HL-60 (cell line): ENCODE data around the gene HHLA2.

Experiments used
- DNase-seq, 2 experiments: peaks; one replicate each; pipeline ENCODE4 v3.0.0-alpha.2; 2010 to 2020; ENCODE audit warnings: low read depth in 1 of 2, low spot score in 1 of 2
- H3K27ac ChIP-seq: fragments of 250-450 bp; sonication (Bioruptor Pico); replicated peaks from 2 replicates; pipeline ENCODE4 v1.5.1; 2020; ENCODE audit warnings: mild to moderate bottlenecking, moderate library complexity
- H3K27me3 ChIP-seq: fragments of 250-450 bp; sonication (Bioruptor Pico); 2 replicates; pipeline ENCODE4 v1.5.1; 2021; ENCODE audit warnings: mild to moderate bottlenecking, moderate library complexity; ENCODE audit not compliant: insufficient read depth, poor library complexity, severe bottlenecking
- H3K4me3 ChIP-seq: replicated peaks from 2 replicates; pipeline ENCODE4 v1.5.1; 2011; ENCODE audit warnings: mild to moderate bottlenecking, control low read depth, low read length; ENCODE audit not compliant: insufficient read depth
- CTCF ChIP-seq: IDR thresholded peaks from one replicate; pipeline ENCODE4 v1.5.1; 2011; ENCODE audit warnings: low read length, control low read depth, inconsistent platforms; ENCODE audit not compliant: insufficient read depth
- GABPA ChIP-seq: IDR thresholded peaks from 2 replicates; pipeline ENCODE4 v1.6.1; 2012; ENCODE audit warnings: low read depth
- POLR2AphosphoS5 ChIP-seq: IDR thresholded peaks from 2 replicates; pipeline ENCODE4 v1.6.1; 2012; ENCODE audit warnings: low read depth
- REST ChIP-seq: IDR thresholded peaks from 2 replicates; pipeline ENCODE4 v1.6.1; 2012; ENCODE audit warnings: low read depth; ENCODE audit not compliant: insufficient replicate concordance
- SPI1 ChIP-seq: IDR thresholded peaks from 2 replicates; pipeline ENCODE4 v1.6.1; 2012; ENCODE audit warnings: low read depth, mild to moderate bottlenecking, borderline replicate concordance

Gene HHLA2

GRCh38 chr3:108380128-108380795 is 83.9 kb downstream of the HHLA2 start:
- Histone ChIP-seq H3K4me3 (no peak overlapping the region), H3K27me3 (no peaks in the 10 kb centered on the region), H3K27ac (no peak overlapping the region)
- no peak for DNase-seq
- TF ChIP-seq CTCF (no peak), GABPA (no peak), REST (no peak), SPI1 (no peak), POLR2AphosphoS5 (no peak)

- TF ChIP-seq GABPA (no peak), CTCF (no peak), POLR2AphosphoS5 (no peak), SPI1 (no peak), REST (no peak)
- H3K27me3 ChIP-seq = no peaks in the 10 kb centered on the region
- no peak overlapping the region for H3K4me3 ChIP-seq
- no peak for DNase-seq
- no peak overlapping the region for H3K27ac ChIP-seq
Observed at GRCh38 chr3:108381529-108382140, 85.3 kb downstream of the HHLA2 start.

GRCh38 chr3:108383306-108383705 is 87.0 kb downstream of the HHLA2 start:
- no peak for DNase-seq
- H3K27me3 ChIP-seq = no peaks in the 10 kb centered on the region
- H3K4me3 ChIP-seq = no peak overlapping the region
- H3K27ac ChIP-seq = no peak overlapping the region
- TF ChIP-seq POLR2AphosphoS5 (no peak), SPI1 (no peak), REST (no peak), GABPA (no peak), CTCF (no peak)
